GM18517 (cell line): ENCODE measurements around the gene SACS.

Experiments
- ATAC-seq: cut with Tn5 transposase; IDR thresholded peaks from one replicate; pipeline ENCODE4 v1.9.1; 2021; ENCODE audit warnings: mild to moderate bottlenecking, moderate library complexity; ENCODE audit not compliant: unreplicated experiment

SACS gene

DNA sequence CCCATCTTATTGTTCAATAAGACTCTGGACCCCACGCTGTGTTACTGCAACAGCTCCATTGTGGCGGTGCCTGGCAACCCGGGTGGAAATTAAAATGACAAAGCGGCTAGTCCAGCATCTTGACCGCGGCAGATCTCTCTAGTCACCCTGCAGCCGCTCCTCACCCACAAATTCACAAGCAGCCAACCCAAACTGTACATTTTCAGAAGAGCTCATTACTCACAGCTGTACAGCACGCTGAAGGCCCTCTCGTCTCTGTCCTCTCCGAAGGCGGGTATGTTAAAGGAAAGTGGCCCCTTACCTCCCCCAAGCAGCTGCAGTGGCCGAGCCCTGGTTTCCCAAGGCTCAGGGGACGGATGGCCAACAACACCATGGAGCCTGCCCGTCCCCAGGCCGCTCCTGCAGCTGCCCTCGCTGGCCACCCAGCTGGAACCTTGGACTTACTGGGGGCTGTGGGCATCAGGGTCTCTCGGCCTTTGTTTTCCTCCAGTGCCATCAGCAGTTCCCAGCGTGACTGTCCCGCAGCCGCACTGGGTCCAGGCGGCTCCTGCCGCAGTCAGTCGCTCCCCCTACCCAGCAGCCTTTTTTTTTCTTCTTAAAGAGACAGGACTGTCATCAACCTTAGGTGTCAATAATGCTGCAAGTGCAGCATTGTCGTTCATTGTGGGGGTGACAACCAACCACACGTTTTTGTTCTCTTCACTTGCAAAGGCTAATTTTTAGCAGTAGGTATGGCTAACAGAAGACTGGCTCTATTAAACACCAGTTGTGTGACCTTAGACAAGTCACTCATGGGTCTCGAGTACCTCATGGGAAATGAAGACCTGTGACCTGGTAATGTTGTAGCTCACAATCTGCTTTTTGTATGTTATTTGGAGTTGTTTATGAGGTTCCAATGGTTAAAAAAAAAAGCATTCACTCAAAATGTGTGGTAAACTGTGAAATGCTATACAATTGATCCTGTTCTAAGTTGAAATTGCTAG, at the start of gene SACS:
SACS (minus strand) TSS at position 532 of the 983 bp plus-strand sequence. CDS start 22,463 bp downstream, outside the sequence.
- ATAC-seq = no peak

DNA sequence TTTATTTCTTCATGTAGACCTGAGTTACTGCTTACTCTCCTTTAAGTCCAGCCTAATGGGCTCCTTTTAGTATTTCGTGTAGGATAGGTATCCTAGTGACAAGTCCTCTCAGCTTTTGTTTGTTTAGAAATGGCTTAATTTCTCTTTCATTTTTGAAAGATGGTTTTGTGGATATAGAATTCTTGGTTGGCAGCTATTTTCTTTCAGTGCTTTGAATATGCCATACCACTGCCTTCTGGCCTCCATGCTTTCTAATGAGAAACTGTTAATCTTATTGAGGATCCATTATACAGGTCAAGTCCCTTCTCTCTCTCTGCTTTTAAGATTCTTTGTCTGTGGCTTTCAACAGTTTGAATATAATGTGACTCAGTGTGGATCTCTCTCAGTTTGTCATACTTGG, 46.8 kb upstream of the SACS start:
- ATAC-seq = no peak

GRCh38 chr13:23477101-23477500, 43.6 kb upstream of the SACS start:
- ATAC-seq = no peak

DNA sequence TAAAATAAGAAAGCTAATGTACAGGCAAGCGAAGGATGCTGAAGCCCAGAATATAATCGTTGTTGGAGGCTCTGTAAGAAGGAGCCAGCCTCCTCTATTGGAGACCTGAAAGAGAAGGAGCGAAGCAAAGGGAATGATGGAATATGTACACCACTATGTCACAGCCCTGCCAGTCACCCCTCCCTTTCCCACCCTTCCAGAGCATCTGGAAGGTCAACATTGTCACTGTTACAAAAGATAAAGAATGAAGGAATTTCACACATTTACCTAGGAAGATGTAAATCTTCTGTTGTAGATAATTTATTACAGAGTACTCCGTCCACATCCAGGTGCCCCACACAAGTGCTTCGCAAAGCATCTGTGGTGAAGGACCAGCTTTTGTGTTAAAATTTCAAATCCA, 39.7 kb upstream of the SACS start:
- ATAC-seq = no peak

GRCh38 chr13:23472189-23472588, 38.7 kb upstream of the SACS start:
- no peak for ATAC-seq

DNA sequence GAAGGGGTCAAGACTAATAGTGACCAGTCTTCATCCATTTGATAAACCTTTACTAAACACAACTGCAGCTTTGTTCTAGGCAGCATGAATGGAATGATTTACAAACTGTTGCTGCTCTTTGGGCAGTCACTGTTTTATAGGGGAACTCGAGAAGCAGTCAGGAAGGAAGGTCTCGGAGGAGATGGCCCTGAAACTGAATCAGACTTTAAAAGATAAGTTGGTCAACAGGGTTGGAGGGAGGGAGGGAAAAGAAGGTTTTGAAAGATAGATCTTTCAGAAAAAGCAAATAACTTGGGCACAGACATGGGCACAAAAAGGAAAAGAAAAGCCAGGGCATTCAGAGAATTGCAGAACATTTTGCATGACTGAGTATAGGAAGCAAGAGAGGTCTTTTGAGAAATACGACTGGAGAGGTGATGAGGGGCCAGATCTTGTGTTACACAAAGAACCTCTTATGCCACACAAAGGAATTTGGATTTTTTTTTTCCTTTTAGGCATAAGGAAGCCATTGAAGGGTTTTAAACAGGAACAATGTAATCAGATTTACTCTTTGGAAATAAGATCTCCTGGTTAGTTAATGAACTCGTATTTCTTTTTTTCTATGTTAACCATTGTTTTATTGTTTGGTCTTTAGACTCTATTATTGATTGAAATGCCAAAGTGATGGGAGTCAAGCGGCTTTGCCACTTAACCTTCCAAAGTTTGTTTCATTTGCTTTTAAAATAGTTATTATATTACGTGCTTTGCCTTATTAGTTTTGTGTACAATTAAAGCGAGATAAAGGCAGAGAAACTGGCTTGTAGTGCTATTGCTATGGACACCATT, 37.5 kb upstream of the SACS start:
- no peak for ATAC-seq

- ATAC-seq = no peak
Measured at GRCh38 chr13:23469951-23470421, 36.5 kb upstream of the SACS start.

DNA sequence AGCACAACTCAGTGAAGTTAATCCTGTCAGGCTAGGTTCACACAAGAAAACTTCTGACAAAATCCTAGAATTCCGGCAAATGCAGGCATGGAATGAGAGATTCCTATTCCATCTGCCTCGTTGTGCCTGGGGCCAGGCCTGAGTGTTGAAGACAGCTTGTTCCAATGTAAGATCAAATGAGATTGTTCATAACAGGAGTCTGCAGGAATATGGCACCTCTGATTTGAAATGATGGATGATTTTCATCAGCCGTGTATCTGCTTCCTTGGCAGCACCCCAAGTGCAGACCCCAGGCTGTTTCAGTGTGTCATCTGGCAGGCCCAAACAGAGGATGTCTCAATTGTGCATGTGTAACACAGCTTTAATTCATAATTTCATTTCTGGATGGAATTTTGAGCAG, 35.3 kb upstream of the SACS start:
- no peak for ATAC-seq

GRCh38 chr13:23467932-23468278, 34.4 kb upstream of the SACS start:
- ATAC-seq = no peak

DNA sequence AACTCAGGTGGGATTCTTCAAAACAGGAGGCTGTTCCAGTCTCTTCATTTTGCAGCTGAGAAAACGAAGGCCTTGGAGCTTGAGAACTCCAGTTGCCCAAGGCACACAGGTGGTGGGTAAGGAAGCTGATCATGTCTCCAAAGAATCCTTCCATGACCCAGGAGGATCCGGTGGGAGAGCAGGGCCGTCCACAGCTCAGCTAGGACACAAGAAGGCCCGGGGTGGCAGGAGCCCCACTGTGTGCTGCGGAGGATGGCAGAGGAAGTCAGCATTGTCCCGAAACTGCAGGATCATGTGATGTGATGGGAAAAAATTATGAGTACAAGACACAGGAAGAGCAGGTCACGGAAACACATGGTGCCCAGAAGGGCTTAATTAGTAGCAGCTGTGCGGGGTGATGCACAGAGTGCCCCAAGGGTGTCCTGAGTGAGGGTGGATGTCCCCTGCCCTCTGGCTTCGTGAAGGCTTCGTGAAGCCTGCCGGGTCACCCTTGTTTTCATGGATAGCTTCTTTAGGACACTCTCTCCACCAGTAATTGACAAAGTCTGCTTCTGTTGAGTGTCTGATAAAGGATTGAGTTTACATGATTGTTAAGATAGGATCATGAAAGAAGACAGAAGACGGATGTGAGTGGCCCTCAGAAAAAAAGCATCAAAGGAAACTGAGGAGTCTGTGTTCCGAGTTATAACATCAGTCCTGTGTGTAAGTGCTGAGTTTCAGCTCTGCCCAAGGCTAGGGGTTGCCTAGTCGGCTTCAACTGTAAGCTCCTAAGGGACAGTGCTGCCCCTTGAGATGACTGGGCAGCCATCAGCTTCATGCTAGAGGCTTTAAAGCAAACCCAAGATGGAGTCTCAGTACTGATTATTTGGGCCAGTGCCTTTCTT, 33.8 kb upstream of the SACS start:
- ATAC-seq = peak; percentile 2

GRCh38 chr13:23466144-23467002, 32.9 kb upstream of the SACS start:
- ATAC-seq = peak; percentile 87

GRCh38 chr13:23463661-23464060, 30.2 kb upstream of the SACS start:
- ATAC-seq = no peak

GRCh38 chr13:23462815-23463559, 29.5 kb upstream of the SACS start:
- no peak for ATAC-seq

GRCh38 chr13:23461544-23461943, 28.0 kb upstream of the SACS start:
- no peak for ATAC-seq

- ATAC-seq = no peak
Measured at GRCh38 chr13:23460921-23461320, 27.4 kb upstream of the SACS start.

GRCh38 chr13:23460309-23460708, 26.8 kb upstream of the SACS start:
- ATAC-seq = peak; percentile 79

GRCh38 chr13:23458989-23459388, 25.5 kb upstream of the SACS start:
- no peak for ATAC-seq

DNA sequence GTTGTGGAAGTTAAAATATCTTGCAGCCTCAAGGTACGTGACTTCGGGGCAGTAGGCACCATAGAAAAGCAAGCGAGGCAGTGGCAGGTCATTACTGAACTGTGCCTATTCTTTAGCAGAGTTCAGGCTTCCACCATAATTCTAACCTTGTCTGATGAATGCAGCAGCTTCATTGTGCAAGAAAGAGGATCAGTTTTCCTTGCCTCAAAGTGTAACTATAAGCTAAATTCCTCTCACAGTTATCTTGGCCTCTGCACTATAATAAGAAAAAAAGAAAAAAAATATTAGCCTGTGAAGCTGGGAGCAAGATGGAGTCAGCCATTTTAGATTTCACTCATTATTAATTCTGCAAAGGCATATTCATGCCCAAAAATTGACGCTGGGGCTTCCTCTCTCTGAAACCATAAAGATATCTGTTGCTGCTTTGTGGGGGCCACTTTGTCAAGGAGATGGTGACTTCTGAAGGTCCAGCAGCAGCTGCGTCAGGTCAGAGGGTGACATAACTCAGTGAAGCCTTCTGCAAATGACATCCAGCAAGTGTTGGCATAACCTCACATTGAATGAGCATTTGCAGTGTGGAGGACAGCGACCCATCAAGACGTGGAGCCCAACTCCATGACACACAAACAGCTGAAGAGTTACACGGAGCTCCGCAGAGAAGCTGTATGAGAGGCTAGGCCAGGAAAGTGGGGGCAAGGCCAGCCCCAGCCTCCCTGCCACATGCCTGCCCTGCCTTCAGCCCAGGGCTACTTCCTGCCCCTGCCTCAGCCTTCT, 23.1 kb upstream of the SACS start:
- no peak for ATAC-seq
